ENCODE measurements around the gene DOK7.

GRCh38 chr4:3426465-3427133 lies 36.5 kb upstream of the DOK7 start:
- TF ChIP-seq CTCF (IDR thresholded peaks at IDR 0.05; ENCODE audit: borderline replicate concordance, extremely low read depth, low read length, poor library complexity, severe bottlenecking) (no peak), EZH2 (IDR thresholded peaks at IDR 0.05; ENCODE audit: borderline replicate concordance, low read depth, low read length, severe bottlenecking) (no peak)
